ENCODE results near the gene JMJD1C.

Gene JMJD1C

GRCh38 chr10:63123727-63124362 is 341.9 kb downstream of the JMJD1C start:
- ATAC-seq (replicated peaks) (no peak), DNase-seq (no peak)
- Mint-ChIP-seq H3K4me1 (peaks cover 0 to 5% of the 10 kb centered on the region in 2 donors), H3K36me3 (peaks cover 4 to 6% of the 10 kb centered on the region in 2 donors), H3K9me3 (peaks cover 0 to 2% of the 10 kb centered on the region in 2 donors), H3K27ac (no peak overlapping the region), H3K4me3 (no peak overlapping the region), H3K27me3 (peaks cover 7 to 15% of the 10 kb centered on the region in 2 donors)

DNA sequence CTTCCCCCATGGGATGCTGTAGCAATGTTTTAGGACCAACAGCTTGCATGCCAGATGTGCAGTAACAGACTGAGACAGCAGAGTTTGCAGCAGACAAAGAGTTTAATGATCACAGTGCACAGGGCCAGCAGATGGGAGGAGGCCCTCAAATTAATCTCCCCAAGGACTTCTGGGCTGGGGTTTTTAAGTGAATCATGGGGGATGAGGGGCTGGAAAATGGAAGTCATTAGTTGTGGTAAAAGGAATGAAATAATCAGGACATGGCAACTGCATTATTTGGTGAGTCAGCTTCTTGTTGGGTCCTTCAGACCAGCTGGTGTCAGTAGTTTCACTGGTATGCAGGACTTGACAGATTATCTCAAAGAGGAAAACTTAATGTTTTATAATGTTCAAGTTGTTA is 345.2 kb downstream of the JMJD1C start:
- Mint-ChIP-seq H3K36me3 (no peaks in the 10 kb centered on the region), H3K9me3 (no peaks in the 10 kb centered on the region), H3K4me3 (no peak overlapping the region), H3K27ac (no peak overlapping the region), H3K27me3 (peaks cover 0 to 7% of the 10 kb centered on the region in 2 donors), H3K4me1 (no peaks in the 10 kb centered on the region)
- DNase-seq (no peak), ATAC-seq (replicated peaks) (no peak)

- H3K4me1 Mint-ChIP-seq: no peaks in the 10 kb centered on the region
- peaks cover 0 to 7% of the 10 kb centered on the region in 2 donors for H3K27me3 Mint-ChIP-seq
- H3K9me3 Mint-ChIP-seq: no peaks in the 10 kb centered on the region
- no peak overlapping the region for H3K27ac Mint-ChIP-seq
- H3K4me3 Mint-ChIP-seq: no peak overlapping the region
- DNase-seq (no peak), ATAC-seq (replicated peaks) (no peak)
- H3K36me3 Mint-ChIP-seq: no peaks in the 10 kb centered on the region
These were observed 346.7 kb downstream of the JMJD1C start for GRCh38 chr10:63119041-63119440.

All from stimulated activated naive B cell treated with anti-CD40 and anti-IgM and Interleukin-4, amounts not matched to agents 10 μg/mL and 1 μg/mL and 100 μg/mL, for 72 hours (primary cell).